Stimulated activated CD8-positive, alpha-beta memory T cell treated with anti-CD3 and anti-CD28 coated beads, Interleukin-12 subunit alpha, Interleukin-12 subunit beta, amount 100 ng/mL, for 1 hour (primary cell): ENCODE measurements around the gene CD101.

ENCODE experiments used
- DNase-seq: peaks from one replicate; pipeline ENCODE4 v3.0.0-alpha.2; 2020; ENCODE audit warnings: low read depth

The CD101 gene

DNA sequence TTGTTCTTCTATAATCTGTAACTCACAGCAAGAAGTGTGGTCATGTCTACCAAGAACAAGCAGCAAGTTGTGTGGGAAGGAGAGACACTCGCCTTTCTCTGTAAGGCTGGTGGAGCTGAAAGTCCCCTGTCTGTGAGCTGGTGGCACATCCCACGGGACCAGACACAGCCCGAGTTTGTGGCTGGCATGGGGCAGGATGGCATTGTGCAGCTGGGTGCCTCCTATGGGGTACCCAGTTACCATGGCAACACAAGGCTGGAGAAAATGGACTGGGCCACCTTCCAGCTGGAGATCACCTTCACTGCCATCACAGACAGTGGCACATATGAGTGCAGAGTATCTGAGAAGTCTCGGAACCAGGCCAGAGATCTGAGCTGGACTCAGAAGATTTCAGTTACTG, 15.5 kb downstream of the CD101 start:
- no peak for DNase-seq

DNA sequence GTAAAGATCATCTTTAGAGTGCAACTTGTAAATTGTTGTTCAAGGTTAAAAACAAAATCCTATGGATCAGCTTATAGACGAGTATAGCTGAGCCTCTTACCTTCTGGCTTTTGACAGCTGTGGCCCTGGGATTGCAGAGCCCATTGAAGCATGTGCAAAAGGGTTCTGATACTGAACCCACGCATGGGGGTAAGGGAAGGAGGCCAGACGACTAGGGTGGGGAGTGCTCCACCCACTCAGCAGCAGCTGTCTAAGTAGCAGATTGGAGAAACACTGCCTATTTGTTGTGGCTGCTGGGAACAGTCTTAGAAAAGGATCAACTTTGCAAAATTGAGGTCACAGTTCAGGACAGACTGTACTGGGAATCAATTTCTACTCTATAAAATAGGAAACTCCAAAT, 16.1 kb downstream of the CD101 start:
- DNase-seq: no peak

DNA sequence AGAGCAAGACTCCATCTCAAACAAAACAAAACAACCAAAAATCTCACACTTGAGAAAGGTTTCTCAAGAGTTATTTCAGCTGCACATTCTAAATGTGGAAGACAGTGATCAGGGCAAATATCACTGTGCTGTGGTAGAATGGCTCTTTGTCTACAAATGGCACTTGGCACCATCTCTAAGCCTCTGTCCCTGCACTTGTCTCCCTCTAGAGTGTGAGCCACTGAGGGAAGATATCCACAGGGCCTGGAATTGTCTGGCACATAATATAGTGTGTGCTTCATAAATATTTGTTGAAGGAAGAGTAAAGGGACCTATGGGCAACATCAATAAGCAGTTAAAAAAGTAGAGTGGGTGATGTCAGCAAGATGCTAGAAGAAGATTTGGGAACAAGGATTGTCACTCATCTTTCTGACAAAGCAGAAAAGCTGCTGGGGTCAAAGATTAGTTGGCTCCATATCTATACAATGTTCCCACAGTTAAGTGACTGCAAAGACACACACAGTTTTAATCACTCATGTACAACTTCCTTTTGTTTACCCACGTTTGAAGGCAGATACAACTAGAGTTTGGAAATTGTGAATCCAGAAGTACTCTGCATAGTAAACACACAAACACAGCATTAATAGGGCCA, 19.1 kb downstream of the CD101 start:
- no peak for DNase-seq

DNA sequence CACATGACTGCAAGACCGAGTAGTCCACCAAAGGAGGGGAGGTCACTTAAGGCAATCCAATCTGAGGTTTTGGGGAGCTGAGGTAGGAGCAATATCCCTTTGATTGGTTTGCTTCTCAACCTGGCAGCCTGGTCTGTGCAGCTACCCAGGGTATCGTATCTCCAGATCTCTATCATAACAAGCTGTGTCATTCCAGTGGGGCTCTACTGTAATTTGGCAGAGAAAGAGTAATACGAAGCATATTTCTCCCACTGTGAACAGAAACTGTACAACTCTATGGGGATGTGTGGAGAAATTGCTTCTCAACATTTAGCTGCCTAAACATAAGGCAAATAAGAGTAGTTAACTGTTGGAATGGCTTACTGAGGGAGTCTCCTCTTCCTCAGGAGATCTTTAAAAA, 20.6 kb downstream of the CD101 start:
- no peak for DNase-seq

DNA sequence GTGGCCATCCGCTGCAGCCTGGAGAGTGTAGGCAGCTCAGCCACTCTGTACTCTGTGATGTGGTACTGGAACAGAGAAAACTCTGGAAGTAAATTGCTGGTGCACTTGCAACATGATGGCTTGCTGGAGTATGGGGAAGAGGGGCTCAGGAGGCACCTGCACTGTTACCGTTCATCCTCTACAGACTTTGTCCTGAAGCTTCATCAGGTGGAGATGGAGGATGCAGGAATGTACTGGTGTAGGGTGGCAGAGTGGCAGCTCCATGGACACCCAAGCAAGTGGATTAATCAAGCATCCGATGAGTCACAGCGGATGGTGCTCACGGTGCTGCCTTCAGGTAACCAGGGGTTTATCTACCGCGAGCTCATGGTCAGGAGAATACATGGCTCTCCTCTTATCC, 24.0 kb downstream of the CD101 start:
- no peak for DNase-seq

DNA sequence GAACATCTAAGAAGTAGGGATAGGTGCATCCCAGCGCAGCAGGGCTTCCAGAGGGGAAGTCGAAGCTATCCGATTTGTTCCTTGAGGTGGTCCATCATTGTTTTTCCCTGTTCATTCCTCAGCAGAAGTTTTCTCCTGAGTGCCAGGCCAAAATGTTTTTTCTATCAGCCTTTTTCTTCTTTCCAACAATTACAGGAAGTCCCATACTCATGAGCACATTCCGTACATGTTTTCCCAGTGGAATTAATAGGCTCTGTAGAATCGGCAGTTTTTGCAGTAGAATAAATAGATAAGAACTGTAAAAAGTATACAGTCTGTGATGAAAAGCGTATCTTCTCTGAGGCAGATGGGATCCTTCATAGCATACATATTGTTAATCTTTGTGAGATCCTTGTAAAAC, 24.8 kb downstream of the CD101 start:
- DNase-seq: no peak

DNA sequence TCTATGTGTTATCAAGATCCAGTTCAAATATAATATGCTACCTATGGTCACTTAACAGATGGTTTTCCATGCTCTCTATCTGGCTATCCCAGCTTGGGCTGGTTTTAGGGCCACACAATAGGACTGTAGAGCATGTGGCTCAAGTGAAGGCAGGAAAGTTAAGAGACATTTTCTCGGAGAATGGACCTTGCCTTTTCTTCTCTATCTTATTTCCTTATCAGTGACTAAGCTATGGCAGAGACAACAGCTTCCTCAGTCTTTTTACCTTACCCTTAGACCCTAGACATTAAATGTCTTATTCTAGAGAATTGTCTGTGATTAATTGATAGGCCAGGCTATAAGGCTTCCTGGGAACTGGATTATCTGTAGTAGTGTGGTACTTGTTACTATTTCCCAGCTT, 28.1 kb downstream of the CD101 start:
- DNase-seq: no peak

DNA sequence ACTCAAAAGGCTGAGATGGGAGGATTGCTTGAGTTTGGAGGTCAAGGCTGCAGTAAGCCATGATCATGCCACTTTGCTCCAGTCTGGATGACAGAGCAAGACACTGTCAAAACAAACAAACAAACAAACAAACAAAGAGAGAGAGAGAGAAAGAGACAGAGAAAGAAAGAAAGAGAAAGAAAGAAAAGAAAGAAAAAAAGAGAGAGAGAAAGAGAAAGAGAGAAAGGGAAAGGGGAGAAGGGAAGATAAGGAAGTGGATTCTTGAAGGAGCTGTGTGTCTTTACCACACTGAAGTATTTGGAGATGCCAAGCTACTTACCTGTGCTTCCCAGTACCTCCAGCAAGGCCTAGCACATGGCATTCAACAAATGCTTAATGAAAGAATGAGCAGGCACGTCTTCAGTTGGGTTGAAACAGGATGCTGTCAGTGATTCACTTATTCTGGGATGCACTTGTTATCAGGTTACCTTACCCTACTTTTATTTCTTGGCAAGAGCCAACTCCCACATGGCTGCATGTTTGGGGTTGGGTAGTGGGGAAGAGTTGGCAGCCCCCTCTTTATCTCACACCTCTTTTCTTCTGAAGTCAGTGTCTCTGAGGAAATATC, 28.8 kb downstream of the CD101 start:
- DNase-seq: no peak

DNA sequence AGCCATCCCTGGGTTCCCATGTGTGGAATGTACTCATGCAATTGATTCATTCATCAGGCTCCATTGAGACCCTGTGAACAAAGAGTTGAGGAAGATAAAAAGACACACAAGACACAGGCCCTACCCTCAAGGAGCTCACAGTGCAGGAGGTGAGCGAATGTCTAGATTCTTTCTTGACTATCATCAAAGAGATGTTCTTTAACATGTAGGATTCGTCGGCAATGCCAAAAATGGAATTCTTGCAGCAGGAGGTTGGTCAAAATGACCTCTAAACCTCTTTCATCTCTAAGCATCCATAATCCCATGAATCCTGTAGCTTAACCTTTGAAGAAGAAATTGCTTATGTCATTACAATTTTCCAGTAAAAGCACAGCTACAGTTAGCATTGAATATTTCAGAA, 30.7 kb downstream of the CD101 start:
- DNase-seq: no peak

DNA sequence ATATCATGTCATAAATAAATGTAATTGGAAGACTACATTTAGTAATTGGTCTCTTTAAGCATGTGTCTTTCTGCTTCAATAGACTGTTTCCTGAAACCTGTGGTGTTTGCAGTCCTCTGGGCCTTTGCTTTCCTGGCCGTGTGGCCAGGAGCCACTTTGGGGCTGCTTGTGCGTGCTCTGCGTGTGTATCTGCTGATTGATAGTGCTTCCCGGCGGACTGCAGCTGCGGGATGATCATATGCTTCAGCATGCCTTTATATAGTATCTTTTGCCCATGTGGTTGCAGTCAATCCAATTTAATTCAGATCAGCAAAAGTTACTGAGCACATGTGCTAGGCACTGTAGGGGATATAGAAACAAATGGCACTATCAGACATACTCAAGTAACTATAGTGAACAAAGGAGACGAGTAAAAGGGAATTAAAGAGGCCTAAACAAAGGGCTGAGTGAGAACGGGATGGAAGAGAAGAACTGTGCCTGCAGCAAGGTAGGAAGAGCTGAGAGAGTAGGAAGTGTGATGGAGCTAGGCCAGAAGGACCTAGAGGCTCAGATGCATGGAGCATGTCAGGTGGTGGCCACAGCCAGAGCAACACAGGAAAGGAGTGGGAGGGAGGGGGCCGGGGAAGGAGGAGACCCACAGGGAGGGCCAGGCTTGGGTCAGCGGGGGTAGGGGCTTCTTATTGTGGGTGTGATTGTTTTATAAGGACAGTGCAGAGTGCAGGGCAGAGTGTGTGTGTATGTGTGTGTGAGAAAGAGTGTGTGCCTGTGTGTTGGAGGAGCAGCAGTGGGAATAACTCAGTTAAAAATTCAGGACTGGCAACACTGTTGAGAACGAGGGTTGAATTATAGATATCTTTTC, 31.4 kb downstream of the CD101 start:
- no peak for DNase-seq

DNA sequence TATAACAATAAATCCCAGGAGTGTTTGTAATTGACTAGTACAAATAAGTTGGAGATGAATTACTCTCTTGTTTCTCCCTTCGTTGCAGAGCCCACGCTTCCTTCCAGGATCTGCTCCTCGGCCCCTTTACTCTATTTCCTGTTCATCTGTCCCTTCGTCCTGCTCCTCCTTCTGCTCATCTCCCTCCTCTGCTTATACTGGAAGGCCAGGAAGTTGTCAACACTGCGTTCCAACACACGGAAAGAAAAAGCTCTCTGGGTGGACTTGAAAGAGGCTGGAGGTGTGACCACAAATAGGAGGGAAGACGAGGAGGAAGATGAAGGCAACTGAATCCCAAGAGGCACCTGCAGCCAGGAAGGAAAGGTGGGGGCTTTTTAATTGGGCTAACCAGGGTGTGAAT, 32.2 kb downstream of the CD101 start:
- no peak for DNase-seq

DNA sequence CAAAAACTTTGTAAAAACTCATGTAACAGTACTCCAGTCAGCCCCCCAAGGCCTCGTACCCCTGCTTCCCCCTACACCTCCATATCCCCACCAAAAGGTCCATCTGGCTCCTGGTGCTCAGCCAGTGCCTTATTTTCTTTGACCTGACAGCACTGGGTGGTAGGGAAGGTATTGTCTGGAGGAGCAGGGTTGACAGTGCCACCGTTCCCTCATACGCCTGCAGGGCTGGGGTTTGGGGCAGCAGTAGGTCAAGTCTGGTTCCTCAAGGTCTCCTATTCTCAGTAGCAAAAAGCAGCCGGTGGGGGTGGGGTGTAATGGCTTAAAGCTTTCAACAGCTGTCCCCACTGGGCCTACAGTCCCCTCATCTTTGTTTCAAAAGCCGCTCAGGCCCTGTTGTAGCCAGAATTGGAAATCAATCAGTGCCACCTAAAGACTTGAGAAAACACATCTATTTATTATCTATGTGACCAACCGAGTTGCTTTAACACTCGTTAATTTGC, 33.3 kb downstream of the CD101 start:
- no peak for DNase-seq

DNA sequence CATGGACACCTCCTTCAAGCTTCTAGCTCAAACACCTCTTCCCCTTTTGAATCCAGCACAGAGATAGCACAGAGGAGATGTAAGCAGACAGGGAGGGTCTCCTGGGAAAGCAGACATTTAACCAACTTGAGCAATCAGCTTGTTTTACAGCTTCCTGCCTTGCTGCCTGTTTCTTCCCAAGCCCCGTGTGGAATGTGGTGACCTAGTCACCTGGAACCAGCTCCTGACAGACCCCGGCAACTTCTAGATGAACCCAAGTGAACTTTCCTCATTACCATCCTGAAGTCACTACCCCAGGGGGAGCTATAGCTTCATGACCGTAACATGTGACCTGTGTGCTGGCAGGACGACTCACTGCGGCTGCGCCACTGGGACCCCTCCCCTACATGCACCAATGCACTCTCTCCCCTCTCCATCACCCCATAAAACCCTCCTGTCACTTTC, 34.5 kb downstream of the CD101 start:
- no peak for DNase-seq

DNA sequence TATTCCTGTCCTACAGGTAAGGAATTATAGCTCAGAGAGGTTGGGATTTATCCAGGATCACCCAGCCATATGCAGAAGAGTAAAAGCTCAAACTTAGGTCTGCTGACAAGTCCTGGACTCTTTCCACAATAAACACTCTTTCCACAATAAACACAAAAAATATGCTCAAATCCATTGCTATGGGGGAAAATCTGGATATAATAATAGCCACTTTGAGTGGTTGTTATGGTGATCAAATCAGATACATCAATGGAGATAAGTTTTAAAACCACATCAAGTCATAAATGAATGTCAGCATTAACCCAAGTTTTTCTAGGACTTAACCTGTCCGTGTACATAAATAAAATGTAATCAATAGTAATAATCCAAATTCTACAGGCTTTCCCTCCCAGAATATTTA, 36.2 kb downstream of the CD101 start:
- DNase-seq: no peak

DNA sequence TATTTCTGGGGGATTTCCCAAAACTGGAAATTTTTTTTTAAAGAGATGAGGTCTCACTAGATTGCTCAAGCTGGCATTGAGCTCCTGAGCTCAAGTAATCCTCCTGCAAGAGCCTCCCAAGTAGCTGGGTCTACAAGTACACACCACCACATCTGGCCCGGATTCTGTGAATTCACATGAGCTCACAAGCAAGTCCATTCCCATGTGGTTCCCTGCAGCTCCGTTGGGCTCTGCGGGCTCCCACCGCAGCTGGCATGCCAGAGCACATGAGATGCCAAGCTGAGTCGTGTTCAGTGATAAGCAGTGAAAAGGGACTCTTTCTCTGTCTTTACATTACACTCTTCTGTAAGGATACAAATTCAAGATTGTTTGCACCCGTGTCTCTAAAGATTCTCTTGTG, 36.7 kb downstream of the CD101 start:
- no peak for DNase-seq

DNA sequence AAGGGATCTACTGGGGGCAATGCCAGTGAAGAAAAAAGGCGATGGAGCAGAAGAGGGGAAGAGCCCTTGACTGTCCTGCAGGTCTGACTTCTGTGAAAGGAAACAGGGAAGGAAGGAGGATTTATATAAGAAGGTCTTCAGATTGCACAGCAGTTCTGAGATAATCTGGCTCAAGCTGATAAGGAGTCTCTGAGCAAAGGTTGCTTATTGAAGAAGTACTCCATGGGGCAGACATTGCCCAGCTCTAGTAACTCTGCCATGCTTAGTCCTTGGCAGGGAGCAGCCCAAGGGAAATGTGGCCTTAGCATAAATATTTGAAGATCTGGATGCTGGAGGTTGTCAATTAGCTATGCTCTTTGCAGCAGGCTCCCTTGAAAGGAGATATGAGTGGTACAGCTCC, 42.7 kb downstream of the CD101 start:
- DNase-seq: no peak

DNA sequence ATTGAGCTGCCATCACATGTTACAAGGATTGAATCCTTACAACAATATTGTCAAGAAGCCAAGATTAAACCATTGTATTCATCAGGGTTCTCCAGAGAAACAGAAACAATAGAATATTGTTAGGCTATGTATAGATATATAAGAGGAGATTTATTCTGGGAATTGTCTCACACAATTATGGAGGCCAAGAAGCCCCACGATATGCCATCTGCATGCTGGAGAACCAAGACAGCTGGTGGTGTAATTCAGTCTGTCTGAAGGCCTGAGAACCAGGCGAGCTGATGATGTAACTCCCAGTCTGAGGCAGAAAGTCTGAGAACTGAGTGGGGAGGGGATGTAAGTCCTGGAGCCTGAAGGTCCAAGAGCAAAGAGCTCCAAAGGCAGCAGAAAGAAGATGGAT, 44.1 kb downstream of the CD101 start:
- DNase-seq: no peak

DNA sequence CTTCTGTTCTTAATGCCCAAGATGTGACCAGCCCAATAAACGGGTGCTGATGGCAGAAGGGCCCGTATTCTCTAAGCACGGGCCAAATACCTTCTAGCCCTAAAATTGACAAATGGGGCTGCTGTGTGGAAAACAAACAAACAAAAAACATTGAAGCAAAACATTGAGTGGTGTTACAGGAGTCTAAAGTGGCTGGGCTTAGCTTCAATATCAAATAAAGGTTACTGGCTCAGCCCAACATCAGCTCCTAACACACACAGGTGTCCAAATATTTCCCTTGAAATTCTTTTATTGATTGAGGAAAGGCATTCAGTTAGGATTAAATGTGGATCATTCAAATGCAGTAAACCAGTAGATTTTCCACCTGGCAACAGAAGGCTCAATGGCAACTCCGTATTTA, 45.2 kb downstream of the CD101 start:
- DNase-seq: no peak

DNA sequence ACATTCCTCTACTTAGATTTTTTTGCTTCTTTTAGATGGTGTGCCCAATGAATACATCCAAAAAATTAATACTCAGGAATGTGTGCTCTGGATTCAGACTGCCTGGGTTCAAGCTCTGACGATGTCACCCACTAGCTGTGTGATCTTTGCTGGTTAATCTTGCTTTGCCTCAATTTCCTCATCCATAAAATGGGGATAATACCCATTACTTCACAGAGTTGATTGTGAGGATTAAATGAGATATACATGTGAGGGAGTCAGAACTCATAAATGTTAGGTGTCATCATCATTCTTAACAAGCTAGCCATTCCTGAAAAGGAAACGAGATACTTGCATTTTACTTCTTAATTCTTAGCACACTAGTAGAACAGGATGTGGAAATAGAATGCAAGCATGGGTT, 45.7 kb downstream of the CD101 start:
- DNase-seq: no peak

DNA sequence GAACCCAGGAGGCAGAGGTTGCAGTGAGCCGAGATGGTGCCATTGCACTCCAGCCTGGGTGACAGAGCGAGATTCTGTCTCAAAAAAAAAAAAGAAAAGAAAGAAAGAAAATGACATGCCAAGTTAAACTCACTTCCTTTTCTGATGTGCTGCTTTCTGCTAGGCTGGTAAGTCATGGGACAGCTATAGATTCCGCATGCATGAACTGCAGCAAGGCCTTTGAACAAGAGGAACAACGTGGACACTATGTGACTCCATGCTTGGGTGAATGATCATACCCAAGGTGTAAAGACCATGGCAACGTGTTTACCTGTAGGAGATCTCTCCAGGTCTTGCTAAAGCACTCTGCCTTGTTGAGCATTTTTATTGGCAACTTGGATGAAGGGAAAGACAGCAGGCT, 48.3 kb downstream of the CD101 start:
- no peak for DNase-seq

DNA sequence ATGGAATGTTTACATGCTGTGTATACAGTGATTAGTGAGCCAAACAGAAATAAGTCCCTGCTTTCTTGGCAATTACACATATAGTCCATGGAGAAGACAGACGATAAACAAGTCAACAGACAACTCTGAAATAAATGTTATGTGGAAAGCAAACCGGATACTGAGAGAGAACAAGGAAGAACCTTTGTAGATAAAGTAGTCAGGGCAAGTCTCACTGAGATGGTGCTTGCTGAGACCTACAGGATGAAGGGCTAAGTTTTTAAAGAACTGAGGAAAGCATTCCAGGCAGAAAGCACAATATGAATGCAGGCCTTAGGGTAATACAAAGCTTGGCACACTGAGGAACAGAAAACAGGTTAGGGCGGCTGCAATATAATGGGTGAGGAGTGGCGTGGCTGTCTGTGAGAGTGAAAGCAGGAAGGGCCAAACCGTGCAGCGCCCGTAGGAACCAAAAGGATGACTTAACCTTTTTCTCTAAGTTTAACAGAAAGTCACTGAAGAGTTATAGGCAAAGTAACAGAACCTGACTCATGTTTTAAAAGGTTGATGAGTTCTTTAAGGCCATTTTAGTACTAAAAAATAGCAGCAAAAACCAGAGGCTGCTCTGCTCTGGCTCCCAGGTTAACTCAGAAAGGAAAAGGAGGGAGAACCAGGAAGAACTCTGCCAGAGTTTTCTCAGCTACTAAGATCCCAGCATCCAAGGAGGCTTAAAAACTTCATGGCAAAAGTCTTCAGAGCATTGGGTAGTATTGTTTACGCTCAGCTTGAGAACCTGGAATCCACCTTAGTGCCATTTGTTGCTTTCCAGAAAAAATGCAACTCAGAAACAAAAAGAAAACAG, 49.9 kb downstream of the CD101 start:
- no peak for DNase-seq

DNA sequence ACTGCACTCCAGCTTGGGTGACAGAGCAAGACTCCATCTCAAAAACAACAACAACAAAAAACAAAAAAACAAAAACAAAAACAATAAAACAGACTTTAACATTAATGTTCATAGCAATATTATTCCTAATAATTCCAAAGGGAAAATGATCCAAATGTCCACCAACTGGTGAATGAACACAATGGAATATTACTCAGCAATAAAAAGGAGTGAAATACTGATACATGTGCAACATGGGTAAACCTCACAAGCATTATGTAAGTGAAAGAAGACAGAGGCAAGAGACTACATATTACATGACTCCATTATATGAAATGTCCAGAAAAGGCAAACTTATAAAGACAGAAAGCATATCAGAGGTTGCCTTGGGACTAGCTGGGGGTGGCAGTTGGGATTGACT, 52.5 kb downstream of the CD101 start:
- DNase-seq: no peak
